GM12891 (cell line): ENCODE measurements around the gene SEMA4D.

Experiments
- POLR2A ChIP-seq: IDR thresholded peaks from 2 replicates; pipeline ENCODE4 v1.6.1; 2011; ENCODE audit warnings: low read depth, low read length, control low read depth
- TAF1 ChIP-seq: IDR thresholded peaks from 2 replicates; pipeline ENCODE4 v1.6.1; 2011; ENCODE audit warnings: low read depth, low read length, control low read depth

- TF ChIP-seq POLR2A: no peak
- no peak for TF ChIP-seq TAF1
Measured at GRCh38 chr9:89542401-89543021, 44.6 kb upstream of the SEMA4D start.
